Aorta (tissue), 5 donors: Measurements from ENCODE around the gene EYA4. TPM values are rescaled to one million over a fixed set of nuclear protein-coding genes. Genes with fewer than 3 reads are reported as not detected.

Experiments used
- ATAC-seq: fragments of 200-7000 bp; cut with Tn5 transposase; one replicate; pipeline ENCODE4 v1.9.1; 2022; ENCODE audit warnings: moderate library complexity; ENCODE audit not compliant: low FRiP score
- DNase-seq, 2 donors: peaks; one replicate each; pipeline ENCODE4 v3.0.0-alpha.2; 2020
- H3K27ac ChIP-seq, 2 donors: one replicate each; pipeline ENCODE4 v1.5.1; 2013; ENCODE audit warnings: low read length in 2 of 2, mild to moderate bottlenecking in 2 of 2, moderate library complexity in 2 of 2, control low read depth in 1 of 2, inconsistent platforms in 1 of 2, low read depth in 1 of 2
- H3K27me3 ChIP-seq, 2 donors: one replicate each; pipeline ENCODE4 v1.6.1; 2013; ENCODE audit warnings: control low read depth in 1 of 2, low read length in 1 of 2, mild to moderate bottlenecking in 1 of 2, moderate library complexity in 1 of 2; ENCODE audit not compliant: insufficient read depth in 2 of 2, control insufficient read depth in 1 of 2
- H3K36me3 ChIP-seq, 2 donors: one replicate each; pipeline ENCODE4 v1.6.1; 2013; ENCODE audit warnings: control low read depth in 1 of 2, low read length in 1 of 2, mild to moderate bottlenecking in 1 of 2; ENCODE audit not compliant: insufficient read depth in 2 of 2, control insufficient read depth in 1 of 2
- H3K4me1 ChIP-seq, 2 donors: one replicate each; pipeline ENCODE4 v1.6.1; 2013; ENCODE audit warnings: low read length in 2 of 2, control low read depth in 1 of 2, mild to moderate bottlenecking in 1 of 2, moderate library complexity in 1 of 2; ENCODE audit not compliant: insufficient read depth in 2 of 2, control insufficient read depth in 1 of 2
- H3K4me3 ChIP-seq, 2 donors: one replicate each; pipeline ENCODE4 v1.5.1; 2013; ENCODE audit warnings: low read length in 2 of 2, control low read depth in 1 of 2, mild to moderate bottlenecking in 1 of 2
- H3K9me3 ChIP-seq: one replicate; pipeline ENCODE4 v1.6.1; 2013; ENCODE audit warnings: mild to moderate bottlenecking, low read length; ENCODE audit not compliant: control insufficient read depth
- WGBS, 2 donors: extraction: QIAGEN DNeasy Blood & Tissue Kit; methylation state at CpG; one replicate each; pipeline ENCODE4 v1.1.7; 2013; 5-methylcytosine and 5-hydroxymethylcytosine counted together
- intact Hi-C, 2 donors: fragments of 100-400 bp; cut with DNase I; formaldehyde crosslinking; loops; one replicate each; pipeline versions ENCODE4 v1.14.2 to v1.15.0; 2022
- polyA plus RNA-seq, 2 donors: library from polyadenylated mRNA; stranded (reverse); fragments of 200-250 nt; gene quantifications; one replicate each; pipeline ENCODE4 v1.2.3, GENCODE V29; 2013
- total RNA-seq, 2 donors: library from RNA; stranded (reverse); fragmentation: NEBNext Ultra II Directional; extraction: Animal tissue kit (Norgen Biotek cat#: 25700); gene quantifications; one replicate each; pipeline ENCODE4 v1.2.1, GENCODE V29; 2021
- donor health status: healthy with polysubstance abuse.
- donor health status: Bipolar disorder and iron deficiency.
- donor health status: DM: no; HTN: no; CAD: no.
- donor health status: DM: no; HTN: no; CAD: no.
- donor health status: DM: yes; HTN: yes; CAD: no.

EYA4 gene
- total and polyA plus RNA-seq, 4 donors, result 1.7 to 4.4 TPM; not detected in 2

GRCh38 chr6:133247581-133247980 lies 6.4 kb downstream of the EYA4 start:
- DNase-seq (no peak), ATAC-seq (no peak)
- no peaks in the 10 kb centered on the region for H3K9me3 ChIP-seq
- no peaks in the 10 kb centered on the region for H3K27me3 ChIP-seq
- H3K36me3 ChIP-seq, result no peaks in the 10 kb centered on the region
- no peaks in the 10 kb centered on the region for H3K4me1 ChIP-seq
- H3K4me3 ChIP-seq, result no peak overlapping the region
- no peak overlapping the region for H3K27ac ChIP-seq
- WGBS, 2 donors, result 78 to 85% methylated on average over 5 of the region's 5 CpGs
- intact Hi-C loops, result no loop called here

- H3K4me3 ChIP-seq, result no peak overlapping the region
- no peaks in the 10 kb centered on the region for H3K4me1 ChIP-seq
- intact Hi-C loops, result no loop called here
- 63 to 69% methylated on average over 6 of the region's 6 CpGs for WGBS, 2 donors
- no peak overlapping the region for H3K27ac ChIP-seq
- DNase-seq (no peak), ATAC-seq (no peak)
- no peaks in the 10 kb centered on the region for H3K36me3 ChIP-seq
- no peaks in the 10 kb centered on the region for H3K9me3 ChIP-seq
- no peaks in the 10 kb centered on the region for H3K27me3 ChIP-seq
Observed at GRCh38 chr6:133248241-133249001, 7.3 kb downstream of the EYA4 start.

- intact Hi-C loops, result no loop called here
- 89 to 93% methylated on average over 2 of the region's 2 CpGs for WGBS, 2 donors
- no peak overlapping the region for H3K4me3 ChIP-seq
Observed at GRCh38 chr6:133251688-133252087, 10.5 kb downstream of the EYA4 start.

GRCh38 chr6:133254552-133255228 lies 13.5 kb downstream of the EYA4 start:
- intact Hi-C loops, result no loop called here
- no peaks in the 10 kb centered on the region for H3K36me3 ChIP-seq
- no peaks in the 10 kb centered on the region for H3K27me3 ChIP-seq
- H3K4me3 ChIP-seq, result no peak overlapping the region
- no peak overlapping the region for H3K27ac ChIP-seq
- no peaks in the 10 kb centered on the region for H3K9me3 ChIP-seq
- H3K4me1 ChIP-seq, result no peaks in the 10 kb centered on the region
- no peak for DNase-seq
- WGBS, 2 donors, result 52 to 83% methylated on average over 3 of the region's 3 CpGs
- ATAC-seq, result no peak

More at GRCh38 chr6:133251688-133252087, 10.5 kb downstream of the EYA4 start:
- ATAC-seq, result no peak
- Histone ChIP-seq H3K9me3 (no peaks in the 10 kb centered on the region), H3K27me3 (no peaks in the 10 kb centered on the region), H3K36me3 (no peaks in the 10 kb centered on the region), H3K4me1 (no peaks in the 10 kb centered on the region), H3K27ac (no peak overlapping the region)
- DNase-seq, result no peak

- Histone ChIP-seq H3K4me1 (no peaks in the 10 kb centered on the region), H3K27ac (no peak overlapping the region), H3K36me3 (no peaks in the 10 kb centered on the region), H3K27me3 (no peaks in the 10 kb centered on the region), H3K9me3 (no peaks in the 10 kb centered on the region), H3K4me3 (no peak overlapping the region)
- DNase-seq (no peak), ATAC-seq (no peak)
- 47 to 71% methylated on average over 5 of the region's 5 CpGs for WGBS, 2 donors
- intact Hi-C loops, result no loop called here
Observed at GRCh38 chr6:133257545-133258105, 16.5 kb downstream of the EYA4 start.

GRCh38 chr6:133259561-133259960 lies 18.4 kb downstream of the EYA4 start:
- Histone ChIP-seq H3K4me3 (no peak overlapping the region), H3K36me3 (no peaks in the 10 kb centered on the region), H3K4me1 (no peaks in the 10 kb centered on the region), H3K9me3 (no peaks in the 10 kb centered on the region), H3K27ac (no peak overlapping the region), H3K27me3 (no peaks in the 10 kb centered on the region)
- ATAC-seq (no peak), DNase-seq (no peak)
- intact Hi-C loops, result no loop called here

- intact Hi-C loops, result no loop called here
- WGBS, 2 donors, result 61 to 62% methylated on average over 2 of the region's 2 CpGs
- no peak overlapping the region for H3K4me3 ChIP-seq
- H3K4me1 ChIP-seq, result no peaks in the 10 kb centered on the region
- DNase-seq (no peak), ATAC-seq (no peak)
- H3K36me3 ChIP-seq, result no peaks in the 10 kb centered on the region
- no peaks in the 10 kb centered on the region for H3K9me3 ChIP-seq
- H3K27ac ChIP-seq, result no peak overlapping the region
- no peaks in the 10 kb centered on the region for H3K27me3 ChIP-seq
Observed at GRCh38 chr6:133262804-133263203, 21.6 kb downstream of the EYA4 start.

GRCh38 chr6:133265066-133265465 lies 23.9 kb downstream of the EYA4 start:
- intact Hi-C loops, result no loop called here
- Histone ChIP-seq H3K4me3 (no peak overlapping the region), H3K27ac (no peak overlapping the region), H3K9me3 (no peaks in the 10 kb centered on the region), H3K4me1 (no peaks in the 10 kb centered on the region), H3K27me3 (no peaks in the 10 kb centered on the region), H3K36me3 (no peaks in the 10 kb centered on the region)
- WGBS, 2 donors, result 87% methylated on average over 4 of the region's 4 CpGs
- ATAC-seq (no peak), DNase-seq (no peak)

- 60 to 62% methylated on average over 2 of the region's 2 CpGs for WGBS, 2 donors
Observed at GRCh38 chr6:133266186-133266585, 25.0 kb downstream of the EYA4 start.

More at GRCh38 chr6:133266186-133266585, 25.0 kb downstream of the EYA4 start:
- H3K4me1 ChIP-seq, result no peaks in the 10 kb centered on the region
- intact Hi-C loops, result no loop called here
- H3K9me3 ChIP-seq, result no peaks in the 10 kb centered on the region
- H3K4me3 ChIP-seq, result no peak overlapping the region
- ATAC-seq, result no peak
- no peak for DNase-seq
- no peak overlapping the region for H3K27ac ChIP-seq
- no peaks in the 10 kb centered on the region for H3K36me3 ChIP-seq
- no peaks in the 10 kb centered on the region for H3K27me3 ChIP-seq
